Measurements from ENCODE around the gene CHID1. TPM values are rescaled to one million over a fixed set of nuclear protein-coding genes. Genes with fewer than 3 reads are reported as not detected.

The CHID1 gene
- total and polyA plus RNA-seq, 2 of the 8 experiments (the other 6 are each of a cell fraction or from before 2014, with no cell fraction given), result 81.2 to 88.5 TPM

- TF ChIP-seq TBP (IDR thresholded peaks at IDR 0.05; ENCODE audit: low read depth, low read length), result no peak
- no peak for TF ChIP-seq EGR1 (IDR thresholded peaks at IDR 0.05; ENCODE audit: borderline replicate concordance, low read depth, low read length)
- TF ChIP-seq SP4 (IDR thresholded peaks at IDR 0.05; ENCODE audit: low read length), result no peak
- no peak for TF ChIP-seq SP2 (IDR thresholded peaks at IDR 0.05; ENCODE audit: low read length)
- TF ChIP-seq SIX5 (IDR thresholded peaks at IDR 0.05; ENCODE audit: low read depth, low read length), result no peak
- TF ChIP-seq CBX8 (IDR thresholded peaks at IDR 0.05; ENCODE audit: borderline replicate concordance, low read depth, low read length), result no peak
- TF ChIP-seq SP1 (IDR thresholded peaks at IDR 0.05; ENCODE audit: low read depth, low read length), result no peak
- TF ChIP-seq EP300 (IDR thresholded peaks at IDR 0.05; ENCODE audit: borderline replicate concordance in 1 of 2, low read depth in 2 of 2, low read length in 2 of 2), result no peak
Measured at GRCh38 chr11:883527-883926, 27.1 kb downstream of the CHID1 start (continued).
